Motor neuron (in vitro differentiated cells): ENCODE data around the gene ADAM29. TPM values are rescaled to one million over a fixed set of nuclear protein-coding genes. Genes with fewer than 3 reads are reported as not detected.

ENCODE experiments used
- ATAC-seq, 8 experiments: fragments of 200-7000 bp; cut with Tn5 transposase; replicated peaks in 6 of 8; 2 replicates each; pipeline ENCODE4 v1.8.0; 2021; ENCODE audit warnings: mild to moderate bottlenecking in 8 of 8, moderate library complexity in 8 of 8
- H3K27ac ChIP-seq, 2 donors: fragments of 250-450 bp; sonication (Bioruptor Pico); 2 replicates each; pipeline ENCODE4 v1.9.0; 2021; ENCODE audit warnings: antibody characterized with exemption in 2 of 2, mild to moderate bottlenecking in 2 of 2, moderate library complexity in 1 of 2
- H3K4me1 ChIP-seq, 2 donors: fragments of 250-450 bp; sonication (Bioruptor Pico); replicated peaks in 1 of 2; 2 replicates each; pipeline ENCODE4 v1.6.1; 2021; ENCODE audit warnings: antibody characterized with exemption in 2 of 2, mild to moderate bottlenecking in 2 of 2, moderate library complexity in 1 of 2
- H3K4me3 ChIP-seq, 5 donors: fragments of 250-450 bp; sonication (Bioruptor Pico); 2 replicates each; pipeline ENCODE4 v1.9.0; 2021; ENCODE audit warnings: antibody characterized with exemption in 5 of 5, mild to moderate bottlenecking in 5 of 5, moderate library complexity in 4 of 5
- WGBS, 10 experiments: fragments of 450-650 bp; shearing (Covaris generic); methylation state at CpG; one replicate each; pipeline ENCODE4 v1.0.0; 2022; 5-methylcytosine and 5-hydroxymethylcytosine counted together
- in situ Hi-C, 9 experiments: fragments of 400-800 bp; cut with MboI; loops; one replicate each; pipeline ENCODE4 v1.15.0; 2021; ENCODE audit warnings: low sequenced_read_pairs in 9 of 9, low pct_unique_long_range_greater_than_20kb in 2 of 9; ENCODE audit not compliant: unreplicated experiment in 9 of 9
- total RNA-seq, 8 experiments: library from RNA; unstranded; fragments of 300-600 nt; gene quantifications; 2 replicates each; pipeline versions ENCODE4 v1.2.3 to v1.2.4, GENCODE V29; 2022

Gene ADAM29
- total RNA-seq, 8 experiments from 2014 or later = 0.13 to 1.2 (median 0.78) TPM; not detected in 1

- in situ Hi-C loops = no loop called here
- H3K4me3 ChIP-seq = no peak overlapping the region
- H3K4me1 ChIP-seq = no peaks in the 10 kb centered on the region
- H3K27ac ChIP-seq = no peak overlapping the region
- no peak for ATAC-seq
- WGBS, 10 experiments = 0 to 100% (median 85%) methylated on average over 1 to 3 of the region's 3 CpGs
These were observed 8.8 kb downstream of the ADAM29 start for GRCh38 chr4:174926958-174927357.

- H3K4me3 ChIP-seq = no peak overlapping the region
- no peak for ATAC-seq
- no peaks in the 10 kb centered on the region for H3K4me1 ChIP-seq
- H3K27ac ChIP-seq = no peak overlapping the region
- in situ Hi-C loops = no loop called here
- 0 to 75% (median 60%) methylated on average over 1 to 4 of the region's 6 CpGs; no CpG with 5 or more reads in 4 of the 10 experiments for WGBS, 10 experiments
These were observed 10.0 kb downstream of the ADAM29 start for GRCh38 chr4:174928174-174928573.

GRCh38 chr4:174928575-174929253, 10.6 kb downstream of the ADAM29 start:
- in situ Hi-C loops = no loop called here
- no peak overlapping the region for H3K27ac ChIP-seq
- no peaks in the 10 kb centered on the region for H3K4me1 ChIP-seq
- H3K4me3 ChIP-seq = no peak overlapping the region
- peak in 1 of 8 experiments; percentile 37 for ATAC-seq
- WGBS, 10 experiments = 0 to 90% (median 68%) methylated on average over 2 to 4 of the region's 4 CpGs

DNA sequence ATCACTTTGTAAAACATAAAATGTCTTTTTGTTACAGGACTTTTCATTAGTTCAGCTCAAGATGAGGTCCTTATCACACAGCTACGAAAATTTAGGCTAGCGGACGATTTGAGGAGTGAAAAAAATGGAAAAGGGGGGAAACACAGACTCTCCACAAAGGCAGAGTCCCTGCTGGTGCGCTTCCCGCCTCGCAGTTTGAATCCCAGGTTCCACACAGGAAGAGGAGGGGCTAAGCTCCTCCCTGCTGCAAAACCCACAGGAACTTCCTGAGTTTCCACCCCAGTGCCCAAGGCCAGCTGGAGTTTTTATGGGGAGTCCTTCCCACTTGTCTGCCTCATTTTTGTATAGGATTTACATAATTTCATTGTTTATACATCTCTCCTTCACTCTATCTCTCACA, 11.2 kb downstream of the ADAM29 start:
- in situ Hi-C loops = no loop called here
- Histone ChIP-seq H3K4me1 (no peaks in the 10 kb centered on the region), H3K27ac (no peak overlapping the region), H3K4me3 (no peak overlapping the region)
- 18 to 100% (median 82%) methylated on average over 2 to 6 of the region's 6 CpGs; no CpG with 5 or more reads in 2 of the 10 experiments for WGBS, 10 experiments
- no peak for ATAC-seq

DNA sequence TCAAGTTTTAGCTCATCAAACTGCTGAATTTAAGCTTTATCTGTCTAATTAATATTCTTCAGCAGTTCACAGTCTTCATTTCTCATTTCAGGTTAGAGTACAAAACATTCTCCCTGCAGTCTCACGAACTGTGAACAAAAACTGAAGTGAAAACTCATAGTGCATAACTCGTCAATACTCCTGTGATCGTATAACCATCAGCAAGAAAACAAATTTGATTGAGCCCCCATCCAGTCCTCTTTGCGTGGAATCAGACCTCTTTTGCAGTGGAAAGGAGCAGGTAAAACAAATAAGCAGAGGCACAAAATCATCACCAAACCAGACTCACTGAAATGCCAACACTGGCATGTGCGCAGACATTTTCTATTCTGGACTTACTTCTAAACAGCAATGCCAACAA, 12.7 kb downstream of the ADAM29 start:
- ATAC-seq = no peak
- no peaks in the 10 kb centered on the region for H3K4me1 ChIP-seq
- WGBS, 10 experiments = 26 to 94% (median 79%) methylated on average over 1 to 5 of the region's 5 CpGs; no CpG with 5 or more reads in 1 of the 10 experiments

GRCh38 chr4:174933083-174933482, 14.9 kb downstream of the ADAM29 start:
- in situ Hi-C loops = no loop called here
- ATAC-seq = no peak
- Histone ChIP-seq H3K4me3 (no peak overlapping the region), H3K27ac (no peak overlapping the region), H3K4me1 (no peaks in the 10 kb centered on the region)
- 0 to 78% (median 0%) methylated on average over 1 of the region's 1 CpG; no CpG with 5 or more reads in 3 of the 10 experiments for WGBS, 10 experiments

More for the DNA sequence above, 12.7 kb downstream of the ADAM29 start:
- H3K27ac ChIP-seq = no peak overlapping the region
- in situ Hi-C loops = no loop called here
- H3K4me3 ChIP-seq = no peak overlapping the region

DNA sequence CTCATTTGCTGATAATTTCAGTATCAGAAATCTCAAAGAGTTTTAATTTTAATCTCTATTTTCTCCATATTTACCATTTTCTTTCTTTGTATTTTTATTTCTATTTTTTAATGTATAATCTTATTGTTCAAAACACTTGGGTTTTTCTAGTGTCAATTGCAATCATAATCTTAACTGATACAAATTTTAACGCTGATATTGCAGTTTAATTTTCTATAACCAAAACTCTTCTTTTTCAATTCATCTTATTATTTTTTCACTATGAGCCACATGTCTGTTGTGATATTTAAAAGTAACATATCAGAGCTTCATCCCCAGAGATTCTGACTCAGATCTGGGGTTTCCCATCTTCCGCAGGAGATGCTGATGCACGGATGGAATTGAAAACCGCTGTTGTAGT, 16.2 kb downstream of the ADAM29 start:
- Histone ChIP-seq H3K4me3 (no peak overlapping the region), H3K27ac (no peak overlapping the region), H3K4me1 (no peaks in the 10 kb centered on the region)
- in situ Hi-C loops = no loop called here
- 29 to 100% (median 92%) methylated on average over 2 to 4 of the region's 4 CpGs; no CpG with 5 or more reads in 1 of the 10 experiments for WGBS, 10 experiments
- ATAC-seq = no peak

DNA sequence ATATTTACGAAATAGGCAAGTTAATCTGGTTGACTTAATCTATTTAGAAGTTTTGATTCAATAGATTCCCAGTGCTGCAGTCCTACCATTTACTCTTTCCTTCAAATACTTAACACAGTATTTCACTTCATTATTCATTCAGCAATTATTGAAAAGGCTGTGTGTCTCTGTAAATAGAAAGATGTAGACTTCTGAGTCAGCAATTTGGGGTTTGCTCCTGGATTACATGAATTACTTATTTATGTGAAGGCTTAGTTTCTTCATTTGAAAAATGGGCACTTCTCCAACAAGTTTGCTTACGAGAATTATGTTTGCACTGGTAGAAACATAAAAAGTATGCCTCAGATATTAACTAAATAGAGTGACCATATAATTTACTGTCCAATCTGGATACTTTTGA, 17.4 kb downstream of the ADAM29 start:
- H3K4me3 ChIP-seq = no peak overlapping the region
- no peak overlapping the region for H3K27ac ChIP-seq
- H3K4me1 ChIP-seq = no peaks in the 10 kb centered on the region
- no peak for ATAC-seq
- 0 to 100% (median 85%) methylated on average over 1 to 2 of the region's 2 CpGs for WGBS, 10 experiments
- in situ Hi-C loops = no loop called here

GRCh38 chr4:174940002-174940401, 21.8 kb downstream of the ADAM29 start:
- H3K4me1 ChIP-seq = no peaks in the 10 kb centered on the region
- no peak overlapping the region for H3K4me3 ChIP-seq
- no peak for ATAC-seq
- H3K27ac ChIP-seq = no peak overlapping the region
- in situ Hi-C loops = no loop called here
- 0 to 100% (median 53%) methylated on average over 1 of the region's 1 CpG; no CpG with 5 or more reads in 2 of the 10 experiments for WGBS, 10 experiments

DNA sequence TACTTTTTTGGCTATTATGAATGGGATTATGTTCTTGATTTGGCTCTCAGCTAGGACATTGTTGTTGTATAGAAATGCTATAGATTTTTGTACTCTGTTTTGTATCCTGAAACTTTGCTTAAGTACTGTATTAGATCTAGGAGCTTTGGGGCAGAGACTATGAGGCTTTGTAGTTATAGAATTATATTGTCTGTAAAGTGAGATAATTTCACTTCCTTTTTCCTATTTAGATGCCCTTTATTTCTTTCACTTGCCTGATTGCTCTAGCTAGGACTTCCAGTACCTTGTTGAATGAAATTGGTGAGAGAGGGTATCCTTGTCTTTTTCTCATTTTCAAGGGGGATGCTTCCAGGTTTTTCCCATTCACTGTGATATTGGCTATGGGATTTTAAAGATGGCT, 28.1 kb downstream of the ADAM29 start:
- Histone ChIP-seq H3K4me3 (no peak overlapping the region), H3K4me1 (no peaks in the 10 kb centered on the region), H3K27ac (no peak overlapping the region)
- in situ Hi-C loops = no loop called here
- ATAC-seq = no peak

DNA sequence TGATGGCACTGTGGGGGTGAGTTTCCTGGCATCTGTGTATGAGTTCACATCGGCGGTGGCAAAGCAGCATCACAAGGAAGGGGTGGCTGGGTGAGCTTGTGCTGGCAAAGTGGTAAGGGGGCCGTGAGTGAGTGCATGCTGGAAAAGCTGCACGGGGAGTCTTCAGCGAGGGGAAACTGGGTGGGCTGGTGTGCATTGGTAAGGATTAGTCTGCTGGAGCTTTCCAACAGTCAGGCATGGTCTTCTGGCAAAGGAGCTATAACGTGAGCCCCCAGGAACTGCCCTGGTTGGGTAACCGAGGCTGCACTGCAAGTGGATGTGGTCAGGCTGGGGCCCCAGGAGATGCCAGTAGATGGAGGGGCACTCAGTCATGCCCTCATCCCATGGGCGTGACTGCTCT, 30.7 kb downstream of the ADAM29 start:
- in situ Hi-C loops = no loop called here
- no peak for ATAC-seq

GRCh38 chr4:174972911-174973310, 54.8 kb downstream of the ADAM29 start:
- H3K27ac ChIP-seq = no peak overlapping the region
- WGBS, 10 experiments = 24 to 80% (median 69%) methylated on average over 2 to 3 of the region's 3 CpGs; no CpG with 5 or more reads in 5 of the 10 experiments
- no peak overlapping the region for H3K4me3 ChIP-seq
- in situ Hi-C loops = no loop called here
- no peak for ATAC-seq
- no peaks in the 10 kb centered on the region for H3K4me1 ChIP-seq

More for the DNA sequence above, 30.7 kb downstream of the ADAM29 start:
- H3K4me1 ChIP-seq = no peaks in the 10 kb centered on the region
- no peak overlapping the region for H3K27ac ChIP-seq
- 61 to 92% (median 83%) methylated on average over 2 to 5 of the region's 8 CpGs; no CpG with 5 or more reads in 6 of the 10 experiments for WGBS, 10 experiments
- H3K4me3 ChIP-seq = no peak overlapping the region

GRCh38 chr4:174973336-174973735, 55.2 kb downstream of the ADAM29 start:
- 0 to 100% (median 85%) methylated on average over 2 of the region's 2 CpGs; no CpG with 5 or more reads in 2 of the 10 experiments for WGBS, 10 experiments
- in situ Hi-C loops = no loop called here
- H3K27ac ChIP-seq = no peak overlapping the region
- no peak for ATAC-seq
- no peaks in the 10 kb centered on the region for H3K4me1 ChIP-seq
- H3K4me3 ChIP-seq = no peak overlapping the region

DNA sequence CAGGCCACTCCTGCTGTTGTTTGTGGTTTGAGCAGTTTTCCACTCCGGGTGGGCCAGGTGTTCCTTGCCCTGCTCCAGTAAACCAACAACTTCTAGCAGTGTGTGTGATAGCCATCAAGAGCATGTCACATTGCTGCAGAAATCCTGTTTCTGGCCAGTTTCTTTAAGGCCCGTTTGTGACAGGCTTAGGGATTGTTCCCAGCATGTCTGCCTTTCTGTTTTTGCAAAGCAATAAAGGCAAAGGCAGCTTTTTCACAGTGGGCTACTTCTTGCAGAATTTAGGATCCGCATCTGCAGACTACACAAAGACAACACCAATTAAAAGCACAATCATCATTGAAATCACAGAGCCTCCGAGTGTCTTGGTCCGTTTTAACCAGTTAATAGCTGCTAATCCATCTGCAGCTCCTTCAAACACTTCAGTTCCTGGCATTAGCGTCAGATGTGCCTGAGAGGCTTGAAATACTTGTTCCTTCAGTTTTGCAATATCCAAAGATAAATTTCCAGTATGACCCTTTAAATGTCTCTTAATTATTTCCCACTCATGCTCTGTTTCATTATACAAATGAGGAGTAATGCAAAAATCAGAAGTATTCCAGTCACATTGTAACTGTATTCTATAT, 65.1 kb downstream of the ADAM29 start:
- H3K4me3 ChIP-seq = no peak overlapping the region
- WGBS, 10 experiments = 0 to 80% (median 10%) methylated on average over 1 to 4 of the region's 6 CpGs; no CpG with 5 or more reads in 1 of the 10 experiments
- ATAC-seq = no peak
- in situ Hi-C loops = no loop called here
- no peaks in the 10 kb centered on the region for H3K4me1 ChIP-seq
- H3K27ac ChIP-seq = no peak overlapping the region
